OCI-LY3 (cell line): ENCODE results near the gene SCART1.

Source experiments
- CTCF ChIP-seq: fragments of 200-600, 300-600 bp; sonication (generic); IDR thresholded peaks from 2 replicates; pipeline ENCODE4 v1.5.1; 2014; ENCODE audit warnings: antibody characterized with exemption, low read length, low read depth
- EZH2phosphoT487 ChIP-seq: fragments of 200-600 bp; shearing (Covaris generic); IDR thresholded peaks from 2 replicates; pipeline ENCODE4 v1.6.1; 2018; ENCODE audit warnings: antibody characterized with exemption, mixed run types, low read depth

- TF ChIP-seq CTCF, result no peak
- TF ChIP-seq EZH2phosphoT487, result no peak
Observed at GRCh38 chr10:133458710-133459453, 5.1 kb downstream of the SCART1 start.
